Activated CD4-positive, alpha-beta T cell treated with anti-CD3 and anti-CD28 coated beads for 36 hours (primary cell): ENCODE measurements around the gene B3GNT8. TPM values are rescaled to one million over a fixed set of nuclear protein-coding genes. Genes with fewer than 3 reads are reported as not detected.

Source experiments
- ATAC-seq: fragments of 200-7000 bp; cut with Tn5 transposase; one replicate; pipeline ENCODE4 v1.10.0; 2021; ENCODE audit warnings: mild to moderate bottlenecking, moderate library complexity
- CTCF ChIA-PET: fragments of 350-600 bp; sonication (Branson Sonifier 250); formaldehyde crosslinking; loops from one replicate; lab custom pipeline; 2021; ENCODE audit warnings: antibody characterized with exemption; lab: Charles Lee
- POLR2A ChIA-PET: fragments of 350-600 bp; sonication (Branson Sonifier 250); formaldehyde crosslinking; loops from one replicate; lab custom pipeline; 2021; ENCODE audit warnings: antibody characterized with exemption, inconsistent platforms; lab: Charles Lee
- DNase-seq: peaks from one replicate; pipeline ENCODE4 v3.0.0-alpha.2; 2020
- H3K27ac Mint-ChIP-seq: one replicate; pipeline ENCODE4 v1.8.0; 2021; ENCODE audit warnings: mixed read lengths
- H3K27me3 Mint-ChIP-seq: one replicate; pipeline ENCODE4 v1.8.0; 2021; ENCODE audit warnings: mixed read lengths
- H3K36me3 Mint-ChIP-seq: one replicate; pipeline ENCODE4 v1.8.0; 2021; ENCODE audit warnings: low read depth, mixed read lengths
- H3K4me1 Mint-ChIP-seq: one replicate; pipeline ENCODE4 v1.8.0; 2021; ENCODE audit warnings: mixed read lengths
- H3K4me3 Mint-ChIP-seq: one replicate; pipeline ENCODE4 v1.8.0; 2021; ENCODE audit warnings: mild to moderate bottlenecking, moderate library complexity, mixed read lengths
- H3K9me3 Mint-ChIP-seq: one replicate; pipeline ENCODE4 v1.8.0; 2021; ENCODE audit warnings: low read depth, mixed read lengths
- intact Hi-C, 2 experiments: fragments of 100-400 bp; cut with DNase I in 1 of 2; cut with micrococcal nuclease in 1 of 2; formaldehyde crosslinking; loops; one replicate each; pipeline versions ENCODE4 v1.14.2 to v1.15.1; 2022 to 2024; cut with DNase I, micrococcal nuclease
- total RNA-seq, 2 experiments: library from RNA; stranded (reverse); gene quantifications; one replicate each; pipeline ENCODE4 v1.2.3, GENCODE V29; 2021

The B3GNT8 gene
- total RNA-seq, 2 experiments from 2014 or later = 0.41 TPM; not detected in 1

GRCh38 chr19:41449079-41449864 lies 22.1 kb upstream of the B3GNT8 start:
- intact Hi-C loops = loop anchor here (1.0 to 5.0 kb wide), 8 partner anchors 73 to 148 kb away; no protein-coding TSS in a partner anchor
- H3K27ac Mint-ChIP-seq = no peak overlapping the region
- peak; percentile 93 for ATAC-seq

GRCh38 chr19:41447732-41448332 lies 20.7 kb upstream of the B3GNT8 start:
- peaks cover 13% of the 10 kb centered on the region for H3K27me3 Mint-ChIP-seq
- CTCF ChIA-PET = interaction anchor here (0.9 to 8.3 kb wide), 8 partner anchors 9 to 148 kb away, joined by 3 to 120 read pairs (median 50); partner anchors contain the start of genes CEACAM21 and DMAC2
- peaks cover 11% of the 10 kb centered on the region for H3K4me1 Mint-ChIP-seq
- DNase-seq = no peak
- POLR2A ChIA-PET = interaction anchor here (1.2 kb wide), 1 partner anchor 84 kb away, joined by 3 read pairs; no protein-coding TSS in a partner anchor
- H3K36me3 Mint-ChIP-seq = no peaks in the 10 kb centered on the region
- intact Hi-C loops = loop anchor here (2.0 to 5.0 kb wide), 2 partner anchors 74 to 115 kb away; no protein-coding TSS in a partner anchor
- no peaks in the 10 kb centered on the region for H3K9me3 Mint-ChIP-seq
- no peak overlapping the region for H3K27ac Mint-ChIP-seq
- H3K4me3 Mint-ChIP-seq = no peak overlapping the region
- ATAC-seq = no peak

More at GRCh38 chr19:41449079-41449864, 22.1 kb upstream of the B3GNT8 start:
- POLR2A ChIA-PET = interaction anchor here (0.6 to 1.7 kb wide), 3 partner anchors 10 to 240 kb away, joined by 4 to 5 read pairs (median 5); partner anchors contain the start of gene DMAC2
- H3K27me3 Mint-ChIP-seq = peaks cover 12% of the 10 kb centered on the region
- CTCF ChIA-PET = interaction anchor here (0.6 to 8.3 kb wide), 41 partner anchors 8 to 1182 kb away, joined by 3 to 120 read pairs (median 5); partner anchors contain the start of genes B3GNT8, CEACAM21 and DMAC2
- no peaks in the 10 kb centered on the region for H3K36me3 Mint-ChIP-seq
- H3K4me3 Mint-ChIP-seq = peak overlapping the region; percentile 70
- no peaks in the 10 kb centered on the region for H3K9me3 Mint-ChIP-seq
- peaks cover 11% of the 10 kb centered on the region for H3K4me1 Mint-ChIP-seq
- peak; percentile 85 for DNase-seq

- no peaks in the 10 kb centered on the region for H3K9me3 Mint-ChIP-seq
- peaks cover 13% of the 10 kb centered on the region for H3K27me3 Mint-ChIP-seq
- POLR2A ChIA-PET = no interaction called here
- no peaks in the 10 kb centered on the region for H3K36me3 Mint-ChIP-seq
- no peak overlapping the region for H3K4me3 Mint-ChIP-seq
- no peak for ATAC-seq
- intact Hi-C loops = loop anchor here in 1 of 2 experiments (5.0 kb wide), 1 partner anchor 77 kb away; no protein-coding TSS in a partner anchor
- peaks cover 11% of the 10 kb centered on the region for H3K4me1 Mint-ChIP-seq
- DNase-seq = no peak
- H3K27ac Mint-ChIP-seq = no peak overlapping the region
- CTCF ChIA-PET = interaction anchor here (0.6 to 8.3 kb wide), 4 partner anchors 118 to 133 kb away, joined by 3 to 120 read pairs (median 3); no protein-coding TSS in a partner anchor
Measured at GRCh38 chr19:41445575-41445974, 18.4 kb upstream of the B3GNT8 start.

GRCh38 chr19:41443813-41444455 lies 16.8 kb upstream of the B3GNT8 start:
- POLR2A ChIA-PET = no interaction called here
- intact Hi-C loops = no loop called here

GRCh38 chr19:41442473-41443355 lies 15.5 kb upstream of the B3GNT8 start, which contains the start of gene ERICH4:
ERICH4 (plus strand) TSS chr19:41443156; CDS start chr19:41443170, 14 bp downstream.
- no peak for ATAC-seq
- POLR2A ChIA-PET = no interaction called here
- DNase-seq = no peak

More at GRCh38 chr19:41443813-41444455, 16.8 kb upstream of the B3GNT8 start:
- Mint-ChIP-seq H3K27ac (no peak overlapping the region), H3K9me3 (no peaks in the 10 kb centered on the region), H3K4me1 (peaks cover 10% of the 10 kb centered on the region), H3K4me3 (no peak overlapping the region), H3K27me3 (peaks cover 13% of the 10 kb centered on the region), H3K36me3 (no peaks in the 10 kb centered on the region)
- CTCF ChIA-PET = no interaction called here
- no peak for DNase-seq
- no peak for ATAC-seq

GRCh38 chr19:41441321-41441945 lies 14.3 kb upstream of the B3GNT8 start:
- Mint-ChIP-seq H3K4me3 (no peak overlapping the region), H3K27me3 (peaks cover 4% of the 10 kb centered on the region), H3K36me3 (peaks cover 8% of the 10 kb centered on the region), H3K4me1 (peaks cover 18% of the 10 kb centered on the region), H3K9me3 (no peaks in the 10 kb centered on the region), H3K27ac (no peak overlapping the region)
- POLR2A ChIA-PET = no interaction called here
- CTCF ChIA-PET = interaction anchor here (3.0 to 5.4 kb wide), 2 partner anchors 8 to 123 kb away, joined by 23 to 56 read pairs; no protein-coding TSS in a partner anchor
- DNase-seq (no peak), ATAC-seq (no peak)
- intact Hi-C loops = loop anchor here in 1 of 2 experiments (2.0 kb wide), 1 partner anchor 153 kb away; no protein-coding TSS in a partner anchor

More at GRCh38 chr19:41442473-41443355, 15.5 kb upstream of the B3GNT8 start, which contains the start of gene ERICH4:
- CTCF ChIA-PET = no interaction called here
- H3K27ac Mint-ChIP-seq = no peak within 1 kb of the TSS
- no peaks in the 10 kb centered on the region for H3K9me3 Mint-ChIP-seq
- H3K4me1 Mint-ChIP-seq = peaks cover 13% of the 10 kb centered on the region
- H3K4me3 Mint-ChIP-seq = no peak within 1 kb of the TSS
- H3K36me3 Mint-ChIP-seq = peaks cover 1% of the 10 kb centered on the region
- intact Hi-C loops = no loop called here
- peaks cover 9% of the 10 kb centered on the region for H3K27me3 Mint-ChIP-seq

- ChIA-PET POLR2A (interaction anchor here (0.5 to 1.7 kb wide), 12 partner anchors 10 to 175 kb away, joined by 3 to 8 read pairs (median 5); partner anchors contain the start of genes B9D2 and HNRNPUL1), CTCF (interaction anchor here (0.6 to 5.4 kb wide), 23 partner anchors 9 to 268 kb away, joined by 3 to 56 read pairs (median 5); partner anchors contain the start of genes B9D2, BCKDHA and CEACAM21)
- peak; percentile 98 for DNase-seq
- intact Hi-C loops = loop anchor here (1.0 to 5.0 kb wide), 8 partner anchors 42 to 420 kb away; partner anchors contain the start of genes B9D2 (in 2 of the 2), BCKDHA (in 2 of the 2), EXOSC5 (in 2 of the 2) and CCDC97 (in 1 of the 2)
- Mint-ChIP-seq H3K36me3 (peaks cover 10% of the 10 kb centered on the region), H3K27me3 (peaks cover 2% of the 10 kb centered on the region), H3K4me3 (no peak within 1 kb of the TSS), H3K27ac (peak within 1 kb of the TSS; percentile 2), H3K4me1 (peaks cover 18% of the 10 kb centered on the region), H3K9me3 (no peaks in the 10 kb centered on the region)
- peak; percentile 97 for ATAC-seq
Measured at GRCh38 chr19:41439441-41440222, 12.5 kb upstream of the B3GNT8 start, which contains the start of gene DMAC2. DMAC2 (minus strand) TSS chr19:41439912; CDS start chr19:41439899, 13 bp downstream.

- intact Hi-C loops = loop anchor here in 1 of 2 experiments (5.0 kb wide), 1 partner anchor 126 kb away; the partner anchor contains the start of gene CCDC97
- POLR2A ChIA-PET = interaction anchor here (1.4 kb wide), 1 partner anchor 125 kb away, joined by 7 read pairs; no protein-coding TSS in a partner anchor
- peaks cover 18% of the 10 kb centered on the region for H3K4me1 Mint-ChIP-seq
- no peak overlapping the region for H3K4me3 Mint-ChIP-seq
- no peak for DNase-seq
- no peaks in the 10 kb centered on the region for H3K9me3 Mint-ChIP-seq
- H3K27me3 Mint-ChIP-seq = no peaks in the 10 kb centered on the region
- H3K36me3 Mint-ChIP-seq = peaks cover 14% of the 10 kb centered on the region
- CTCF ChIA-PET = interaction anchor here (0.5 to 5.4 kb wide), 6 partner anchors 9 to 618 kb away, joined by 3 to 56 read pairs (median 4); no protein-coding TSS in a partner anchor
- no peak for ATAC-seq
- H3K27ac Mint-ChIP-seq = no peak overlapping the region
Measured at GRCh38 chr19:41437944-41438574, 10.9 kb upstream of the B3GNT8 start.
